Smooth muscle cell (in vitro differentiated cells): Measurements from ENCODE around the gene IFT81. TPM values are rescaled to one million over a fixed set of nuclear protein-coding genes. Genes with fewer than 3 reads are reported as not detected.

ENCODE experiments used
- DNase-seq: peaks from one replicate; lab custom pipeline; 2025; ENCODE audit not compliant: unreplicated experiment; lab: John Stamatoyannopoulos, UW
- H2AFZ ChIP-seq: fragments of 200-600 bp; sonication (generic); 2 replicates; pipeline ENCODE4 v1.6.0; 2016; ENCODE audit warnings: antibody characterized with exemption, low read depth, mild to moderate bottlenecking
- H3F3A ChIP-seq: fragments of 200-600 bp; sonication (generic); 2 replicates; pipeline ENCODE4 v1.6.0; 2017; ENCODE audit warnings: antibody characterized with exemption, low read depth
- H3K27ac ChIP-seq: fragments of 200-600 bp; sonication (generic); 2 replicates; pipeline ENCODE4 v1.5.1; 2016; ENCODE audit warnings: low read depth, mild to moderate bottlenecking
- H3K27me3 ChIP-seq: fragments of 200-600 bp; sonication (generic); 2 replicates; pipeline ENCODE4 v1.6.1; 2016; ENCODE audit warnings: low read depth, mild to moderate bottlenecking
- H3K36me3 ChIP-seq: fragments of 200-600 bp; sonication (generic); 2 replicates; pipeline ENCODE4 v1.5.1; 2016; ENCODE audit warnings: low read depth
- H3K4me1 ChIP-seq: fragments of 200-600 bp; sonication (generic); 2 replicates; pipeline ENCODE4 v1.5.1; 2016; ENCODE audit warnings: low read depth
- H3K4me2 ChIP-seq: fragments of 200-600 bp; sonication (generic); 2 replicates; pipeline ENCODE4 v1.6.0; 2016; ENCODE audit warnings: mild to moderate bottlenecking
- H3K4me3 ChIP-seq: fragments of 200-600 bp; sonication (generic); 2 replicates; pipeline ENCODE4 v1.5.1; 2016; ENCODE audit warnings: mild to moderate bottlenecking
- H3K79me2 ChIP-seq: fragments of 200-600 bp; sonication (generic); 2 replicates; pipeline ENCODE4 v1.6.0; 2016; ENCODE audit warnings: low read depth, mild to moderate bottlenecking
- H3K9ac ChIP-seq: fragments of 200-600 bp; sonication (generic); 2 replicates; pipeline ENCODE4 v1.6.0; 2016; ENCODE audit warnings: low read depth
- H3K9me3 ChIP-seq: fragments of 200-600 bp; sonication (generic); replicated peaks from 2 replicates; pipeline ENCODE4 v1.5.1; 2016; ENCODE audit warnings: low read depth
- H4K20me1 ChIP-seq: fragments of 200-600 bp; sonication (generic); 2 replicates; pipeline ENCODE4 v1.6.0; 2016; ENCODE audit warnings: low read depth
- CTCF ChIP-seq: fragments of 200-600 bp; sonication (generic); IDR thresholded peaks from 2 replicates; pipeline ENCODE4 v1.5.1; 2017; ENCODE audit warnings: borderline replicate concordance, mild to moderate bottlenecking, antibody characterized with exemption; ENCODE audit not compliant: insufficient read depth, poor library complexity, severe bottlenecking
- WGBS: methylation state at CpG from one replicate; pipeline ENCODE4 v1.1.7; 2016; ENCODE audit warnings: low lambda C conversion rate; 5-methylcytosine and 5-hydroxymethylcytosine counted together
- polyA plus RNA-seq: library from polyadenylated mRNA; unstranded; fragments of >200 nt; fragmentation: Nextera tagmentation; extraction: Ambion mirVana; gene quantifications from 2 replicates; pipeline ENCODE4 v1.2.1, GENCODE V29; 2016
- total RNA-seq: library from RNA; depleted of rRNA; stranded (reverse); fragments of >200 nt; gene quantifications from 2 replicates; pipeline ENCODE4 v1.2.3, GENCODE V29; 2014

IFT81 gene
- total and polyA plus RNA-seq, 2 experiments from 2014 or later, result 9.1 to 11.0 TPM

GRCh38 chr12:110122929-110123328 lies 1.2 kb upstream of the IFT81 start:
- Histone ChIP-seq H3K27me3 (no peaks in the 10 kb centered on the region), H4K20me1 (no peaks in the 10 kb centered on the region), H3K27ac (no peak overlapping the region), H3F3A (no peaks in the 10 kb centered on the region), H3K36me3 (peaks cover under 1% of the 10 kb centered on the region), H3K9ac (no peak overlapping the region), H3K4me1 (peaks cover 3% of the 10 kb centered on the region), H3K79me2 (peaks cover 8% of the 10 kb centered on the region), H3K9me3 (no peaks in the 10 kb centered on the region), H3K4me3 (no peak overlapping the region), H2AFZ (no peak overlapping the region), H3K4me2 (no peak overlapping the region)
- TF ChIP-seq CTCF, result no peak
- WGBS, result 83% methylated on average over 4 of the region's 4 CpGs
- DNase-seq, result no peak

- no peaks in the 10 kb centered on the region for H3K27me3 ChIP-seq
- H3K79me2 ChIP-seq, result peaks cover 8% of the 10 kb centered on the region
- TF ChIP-seq CTCF, result no peak
- no peaks in the 10 kb centered on the region for H3K9me3 ChIP-seq
- no peak overlapping the region for H3K4me3 ChIP-seq
- no peak overlapping the region for H3K9ac ChIP-seq
- H2AFZ ChIP-seq, result no peak overlapping the region
- H3K36me3 ChIP-seq, result peaks cover 5% of the 10 kb centered on the region
- H3F3A ChIP-seq, result no peaks in the 10 kb centered on the region
- H4K20me1 ChIP-seq, result no peaks in the 10 kb centered on the region
- DNase-seq, result no peak
- H3K27ac ChIP-seq, result no peak overlapping the region
- 8% methylated on average over 18 of the region's 32 CpGs for WGBS
- H3K4me1 ChIP-seq, result peaks cover 3% of the 10 kb centered on the region
- H3K4me2 ChIP-seq, result peak overlapping the region; percentile 45
Measured at GRCh38 chr12:110123919-110124268, 263 bp upstream of the IFT81 start.

- 96% methylated on average over 3 of the region's 3 CpGs for WGBS
- Histone ChIP-seq H4K20me1 (no peaks in the 10 kb centered on the region), H3K27ac (no peak overlapping the region), H3K9me3 (no peaks in the 10 kb centered on the region), H2AFZ (no peak overlapping the region), H3K79me2 (peaks cover 8% of the 10 kb centered on the region), H3K4me1 (peaks cover 3% of the 10 kb centered on the region), H3K4me2 (no peak overlapping the region), H3K9ac (no peak overlapping the region), H3K27me3 (no peaks in the 10 kb centered on the region), H3K36me3 (peaks cover 5% of the 10 kb centered on the region), H3F3A (no peaks in the 10 kb centered on the region), H3K4me3 (no peak overlapping the region)
- no peak for TF ChIP-seq CTCF
- DNase-seq, result no peak
Measured at GRCh38 chr12:110126557-110126956, 2.4 kb downstream of the IFT81 start.

GRCh38 chr12:110134691-110135411 lies 10.7 kb downstream of the IFT81 start:
- DNase-seq, result no peak

More at GRCh38 chr12:110134691-110135411, 10.7 kb downstream of the IFT81 start:
- Histone ChIP-seq H3K27ac (no peak overlapping the region), H3K27me3 (no peaks in the 10 kb centered on the region), H3K9ac (no peak overlapping the region), H3K4me2 (no peak overlapping the region), H3K9me3 (no peaks in the 10 kb centered on the region), H2AFZ (no peak overlapping the region), H3K79me2 (no peaks in the 10 kb centered on the region), H3F3A (no peaks in the 10 kb centered on the region), H3K36me3 (peaks cover 3% of the 10 kb centered on the region), H3K4me1 (no peaks in the 10 kb centered on the region), H3K4me3 (no peak overlapping the region), H4K20me1 (no peaks in the 10 kb centered on the region)
- 82% methylated on average over 2 of the region's 2 CpGs for WGBS
- TF ChIP-seq CTCF, result no peak
